DOHH2 (cell line): ENCODE results near the gene C19orf53.

Experiments used
- H3F3A ChIP-seq: fragments of 200-600 bp; sonication (generic), shearing (Covaris generic); 2 replicates; pipeline ENCODE4 v1.6.0; 2016; ENCODE audit warnings: antibody characterized with exemption, mild to moderate bottlenecking; ENCODE audit not compliant: control insufficient read depth, insufficient read depth
- H3K27ac ChIP-seq: fragments of 200-600 bp; sonication (generic); 2 replicates; pipeline ENCODE4 v1.5.1; 2014; ENCODE audit warnings: low read depth, mild to moderate bottlenecking, low read length, moderate library complexity
- H3K27me3 ChIP-seq: fragments of 200-600 bp; sonication (generic); 2 replicates; pipeline ENCODE4 v1.6.1; 2014; ENCODE audit warnings: mild to moderate bottlenecking, low read length, mixed read lengths; ENCODE audit not compliant: control insufficient read depth
- H3K36me3 ChIP-seq: fragments of 200-600 bp; sonication (generic); 2 replicates; pipeline ENCODE4 v1.6.1; 2014; ENCODE audit warnings: mild to moderate bottlenecking, low read length, moderate library complexity, mixed read lengths; ENCODE audit not compliant: control insufficient read depth
- H3K4me1 ChIP-seq: fragments of 200-600 bp; sonication (generic); 2 replicates; pipeline ENCODE4 v1.6.1; 2014; ENCODE audit warnings: mild to moderate bottlenecking, low read length, mixed read lengths; ENCODE audit not compliant: control insufficient read depth
- H3K4me2 ChIP-seq: fragments of 200-600 bp; sonication (generic); 2 replicates; pipeline ENCODE4 v1.6.0; 2014; ENCODE audit warnings: mild to moderate bottlenecking, low read length, moderate library complexity
- H3K4me3 ChIP-seq: fragments of 200-600 bp; sonication (generic); 2 replicates; pipeline ENCODE4 v1.5.1; 2014; ENCODE audit warnings: mild to moderate bottlenecking, low read length, mixed read lengths
- H3K79me2 ChIP-seq: fragments of 200-600 bp; sonication (generic); 2 replicates; pipeline ENCODE4 v1.6.1; 2014; ENCODE audit warnings: mild to moderate bottlenecking, low read length, mixed read lengths; ENCODE audit not compliant: control insufficient read depth
- H3K9me2 ChIP-seq: fragments of 200-600 bp; sonication (generic); replicated peaks from 2 replicates; pipeline ENCODE4 v1.6.1; 2014; ENCODE audit warnings: mild to moderate bottlenecking, low read length, mixed read lengths; ENCODE audit not compliant: control insufficient read depth
- H3K9me3 ChIP-seq: fragments of 200-600 bp; sonication (generic); 2 replicates; pipeline ENCODE4 v1.6.1; 2014; ENCODE audit warnings: antibody characterized with exemption, low read length, mixed read lengths; ENCODE audit not compliant: control insufficient read depth, insufficient read depth
- H4K20me1 ChIP-seq: fragments of 200-600 bp; sonication (generic); 2 replicates; pipeline ENCODE4 v1.6.0; 2014; ENCODE audit warnings: low read depth, mild to moderate bottlenecking, antibody characterized with exemption, low read length, moderate library complexity; ENCODE audit not compliant: control insufficient read depth, insufficient read depth
- EZH2phosphoT487 ChIP-seq: fragments of 200-600 bp; sonication (generic); IDR thresholded peaks from 2 replicates; pipeline ENCODE4 v1.6.1; 2017; ENCODE audit warnings: borderline replicate concordance, mild to moderate bottlenecking, antibody characterized with exemption, low read length, moderate library complexity, mixed read lengths
- TF ChIP-seq, protein P1 (sequence below): fragments of 200-600 bp; sonication (generic); IDR thresholded peaks from one replicate; pipeline ENCODE4 v1.5.1; 2014; ENCODE audit warnings: antibody characterized with exemption, mild to moderate bottlenecking, low read depth, low read length; ENCODE audit not compliant: poor library complexity, severe bottlenecking

Gene C19orf53

GRCh38 chr19:13781547-13781946 is 7.3 kb downstream of the C19orf53 start:
- Histone ChIP-seq H3K27ac (no peak overlapping the region), H3F3A (peaks cover 28% of the 10 kb centered on the region), H3K4me2 (no peak overlapping the region)

GRCh38 chr19:13782537-13782936 is 8.3 kb downstream of the C19orf53 start:
- peaks cover 28% of the 10 kb centered on the region for H3F3A ChIP-seq
- TF ChIP-seq, protein P1, sequence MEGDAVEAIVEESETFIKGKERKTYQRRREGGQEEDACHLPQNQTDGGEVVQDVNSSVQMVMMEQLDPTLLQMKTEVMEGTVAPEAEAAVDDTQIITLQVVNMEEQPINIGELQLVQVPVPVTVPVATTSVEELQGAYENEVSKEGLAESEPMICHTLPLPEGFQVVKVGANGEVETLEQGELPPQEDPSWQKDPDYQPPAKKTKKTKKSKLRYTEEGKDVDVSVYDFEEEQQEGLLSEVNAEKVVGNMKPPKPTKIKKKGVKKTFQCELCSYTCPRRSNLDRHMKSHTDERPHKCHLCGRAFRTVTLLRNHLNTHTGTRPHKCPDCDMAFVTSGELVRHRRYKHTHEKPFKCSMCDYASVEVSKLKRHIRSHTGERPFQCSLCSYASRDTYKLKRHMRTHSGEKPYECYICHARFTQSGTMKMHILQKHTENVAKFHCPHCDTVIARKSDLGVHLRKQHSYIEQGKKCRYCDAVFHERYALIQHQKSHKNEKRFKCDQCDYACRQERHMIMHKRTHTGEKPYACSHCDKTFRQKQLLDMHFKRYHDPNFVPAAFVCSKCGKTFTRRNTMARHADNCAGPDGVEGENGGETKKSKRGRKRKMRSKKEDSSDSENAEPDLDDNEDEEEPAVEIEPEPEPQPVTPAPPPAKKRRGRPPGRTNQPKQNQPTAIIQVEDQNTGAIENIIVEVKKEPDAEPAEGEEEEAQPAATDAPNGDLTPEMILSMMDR: no peak
- TF ChIP-seq EZH2phosphoT487: no peak
- peaks cover 20% of the 10 kb centered on the region for H3K36me3 ChIP-seq
- H3K79me2 ChIP-seq: peaks cover 4% of the 10 kb centered on the region; the same call in 1 of the 2 replicates
- no peak overlapping the region for H3K4me2 ChIP-seq
- peaks cover 55% of the 10 kb centered on the region for H3K4me1 ChIP-seq
- H3K27ac ChIP-seq: peak overlapping the region; percentile 93
- H3K4me3 ChIP-seq: no peak overlapping the region
- H3K9me3 ChIP-seq: no peaks in the 10 kb centered on the region
- no peaks in the 10 kb centered on the region for H4K20me1 ChIP-seq
- no peaks in the 10 kb centered on the region for H3K9me2 ChIP-seq
- H3K27me3 ChIP-seq: no peaks in the 10 kb centered on the region

More at GRCh38 chr19:13781547-13781946, 7.3 kb downstream of the C19orf53 start:
- Histone ChIP-seq H3K27me3 (no peaks in the 10 kb centered on the region), H3K9me3 (no peaks in the 10 kb centered on the region), H3K4me3 (no peak overlapping the region), H3K9me2 (no peaks in the 10 kb centered on the region), H3K36me3 (peaks cover 30% of the 10 kb centered on the region), H3K4me1 (peaks cover 47% of the 10 kb centered on the region), H3K79me2 (peaks cover 13% of the 10 kb centered on the region), H4K20me1 (no peaks in the 10 kb centered on the region)
- no peak for TF ChIP-seq EZH2phosphoT487
- TF ChIP-seq, protein P1: no peak

DNA sequence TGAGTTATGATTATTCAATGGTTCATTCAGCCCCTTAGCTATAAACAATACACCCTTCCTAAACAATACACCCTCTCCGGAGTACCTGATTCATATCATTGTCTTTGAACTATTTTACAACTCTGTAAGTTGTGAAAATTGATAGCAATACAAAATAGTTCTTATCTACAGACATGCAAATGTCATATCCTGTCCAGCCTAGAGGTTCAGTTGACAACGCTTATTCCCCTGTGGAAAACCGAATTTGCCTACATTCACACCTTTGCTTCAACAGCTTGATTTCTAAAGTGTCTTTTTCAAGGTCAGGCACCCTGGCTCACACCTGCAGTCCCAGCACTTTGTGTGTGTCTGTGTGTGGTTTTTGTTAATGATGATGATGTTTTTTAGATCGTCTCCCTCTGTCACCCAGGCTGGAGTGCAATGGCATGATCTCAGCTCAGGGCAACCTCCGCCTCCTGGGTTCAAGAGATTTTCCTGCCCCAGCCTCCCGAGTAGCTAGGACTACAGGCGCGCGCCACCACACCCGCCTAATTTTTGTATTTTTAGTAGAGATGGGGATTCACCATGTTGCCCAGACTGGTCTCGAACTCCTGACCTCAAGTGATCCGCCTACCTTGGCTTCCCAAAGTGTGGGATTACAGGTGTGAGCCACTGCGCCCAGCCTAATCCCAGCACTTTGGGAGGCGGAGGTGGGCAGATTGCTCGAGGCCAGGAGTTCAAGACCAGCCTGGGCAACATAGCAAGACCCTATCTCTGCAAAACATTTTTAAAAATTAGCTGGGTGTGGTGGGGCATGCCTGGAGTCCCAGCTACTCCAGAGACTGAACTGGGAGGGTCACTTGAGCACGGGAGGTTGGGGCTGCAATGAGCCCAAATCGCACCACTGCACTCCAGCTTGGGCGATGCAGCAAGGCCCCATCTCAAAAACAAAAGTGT is 9.6 kb downstream of the C19orf53 start:
- Histone ChIP-seq H3F3A (peaks cover 37% of the 10 kb centered on the region), H3K27ac (peak overlapping the region; percentile 93), H3K79me2 (no peaks in the 10 kb centered on the region), H3K4me3 (peak overlapping the region; percentile 47), H3K4me1 (peaks cover 68% of the 10 kb centered on the region), H3K9me3 (no peaks in the 10 kb centered on the region), H3K4me2 (peak overlapping the region; percentile 68), H3K27me3 (no peaks in the 10 kb centered on the region), H4K20me1 (no peaks in the 10 kb centered on the region), H3K36me3 (peaks cover 7% of the 10 kb centered on the region), H3K9me2 (no peaks in the 10 kb centered on the region)
- TF ChIP-seq, protein P1: no peak
- no peak for TF ChIP-seq EZH2phosphoT487
